CMK (cell line): ENCODE results near the gene MORF4L2.
"Not testable (repeated sequence)": the region's sequence is repeated elsewhere in the genome, so short reads cannot be mapped to it uniquely, and the experiment has no call there.

Experiments
- DNase-seq: peaks from one replicate; pipeline ENCODE4 v3.0.0-alpha.2; 2010; ENCODE audit warnings: low read depth

The MORF4L2 gene

GRCh38 chrX:103678199-103678993 is 8.1 kb downstream of the MORF4L2 start:
- DNase-seq, result no peak

GRCh38 chrX:103674531-103675454 is 11.7 kb downstream of the MORF4L2 start:
- no peak for DNase-seq

- no peak for DNase-seq
Observed at GRCh38 chrX:103669745-103670144, 16.8 kb downstream of the MORF4L2 start.

- no peak for DNase-seq
Observed at GRCh38 chrX:103666202-103667107, 20.0 kb downstream of the MORF4L2 start.

- DNase-seq, result no peak
Observed at GRCh38 chrX:103663981-103664762, 22.3 kb downstream of the MORF4L2 start.

- DNase-seq, result not testable (repeated sequence)
Observed at GRCh38 chrX:103659460-103659859, 27.0 kb downstream of the MORF4L2 start.

GRCh38 chrX:103658681-103659433 is 27.6 kb downstream of the MORF4L2 start:
- no peak for DNase-seq

- not testable (repeated sequence) for DNase-seq
Observed at GRCh38 chrX:103657066-103657465, 29.4 kb downstream of the MORF4L2 start.

GRCh38 chrX:103656617-103657016 is 29.9 kb downstream of the MORF4L2 start:
- DNase-seq, result no peak

- not testable (repeated sequence) for DNase-seq
Observed at GRCh38 chrX:103655230-103656000, 31.1 kb downstream of the MORF4L2 start.

GRCh38 chrX:103651151-103651773 is 35.2 kb downstream of the MORF4L2 start:
- no peak for DNase-seq

- DNase-seq, result no peak
Observed at GRCh38 chrX:103647630-103648029, 38.9 kb downstream of the MORF4L2 start.

GRCh38 chrX:103644125-103644524 is 42.4 kb downstream of the MORF4L2 start:
- no peak for DNase-seq

GRCh38 chrX:103640401-103641155 is 45.9 kb downstream of the MORF4L2 start:
- no peak for DNase-seq

GRCh38 chrX:103638479-103639346 is 47.8 kb downstream of the MORF4L2 start:
- DNase-seq, result not testable (repeated sequence)

GRCh38 chrX:103637604-103638338 is 48.7 kb downstream of the MORF4L2 start:
- no peak for DNase-seq

- no peak for DNase-seq
Observed at GRCh38 chrX:103635436-103635835, 51.1 kb downstream of the MORF4L2 start.
